ENCODE results near the gene ALPP.
"Not testable (repeated sequence)": the region's sequence is repeated elsewhere in the genome, so short reads cannot be mapped to it uniquely, and the experiment has no call there.

ALPP gene

DNA sequence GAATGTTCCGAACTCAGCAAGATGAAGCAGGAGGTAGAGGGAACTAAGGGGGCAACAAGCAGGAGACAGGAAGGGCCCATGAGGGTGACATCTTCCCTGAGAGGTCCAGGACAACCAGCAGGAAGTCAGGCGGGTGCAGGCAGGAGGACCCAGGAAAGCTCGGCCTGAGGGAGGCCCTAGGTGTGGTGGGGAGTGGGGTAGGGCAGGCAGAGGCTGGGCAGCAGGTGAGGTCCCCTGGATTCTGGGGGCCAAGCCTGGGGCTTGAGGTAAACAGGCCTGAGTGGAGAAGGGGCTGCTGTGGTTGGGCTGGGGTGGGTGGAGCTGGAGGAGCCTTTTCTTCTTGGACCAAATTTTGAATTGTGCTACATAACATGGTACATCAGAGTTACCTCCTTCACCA, 24.0 kb downstream of the ALPP start:
- Histone ChIP-seq H3K4me1 (ENCODE audit: insufficient read depth, low read length, severe bottlenecking) (no peaks in the 10 kb centered on the region), H3K27ac (ENCODE audit: low read depth, low read length, poor library complexity, severe bottlenecking) (no peak overlapping the region), H3K79me2 (ENCODE audit: insufficient read depth, low read length) (no peaks in the 10 kb centered on the region), H3K36me3 (ENCODE audit: insufficient read depth, low read length) (no peaks in the 10 kb centered on the region), H3K27me3 (ENCODE audit: insufficient read depth, low read length) (no peaks in the 10 kb centered on the region), H3K4me2 (ENCODE audit: low read length) (no peak overlapping the region), H3K9me3 (ENCODE audit: low read length) (no peaks in the 10 kb centered on the region), H3K9ac (ENCODE audit: low read length) (no peak overlapping the region), H4K20me1 (ENCODE audit: insufficient read depth, low read length) (no peaks in the 10 kb centered on the region), H2AFZ (ENCODE audit: low read length) (no peak overlapping the region), H3K9me2 (ENCODE audit: low read depth, low read length) (no peaks in the 10 kb centered on the region), H3K4me3 (ENCODE audit: low read depth, low read length, poor library complexity, severe bottlenecking) (no peak overlapping the region), H3F3A (ENCODE audit: insufficient read depth, low read length) (no peaks in the 10 kb centered on the region)
- TF ChIP-seq CTCF (IDR thresholded peaks at IDR 0.05; ENCODE audit: low read length) (no peak), EZH2 (IDR thresholded peaks at IDR 0.05; ENCODE audit: borderline replicate concordance, low read length) (no peak)

- Histone ChIP-seq H3K4me2 (ENCODE audit: low read length) (no peak overlapping the region), H3K79me2 (ENCODE audit: insufficient read depth, low read length) (no peaks in the 10 kb centered on the region), H3K9ac (ENCODE audit: low read length) (no peak overlapping the region), H3F3A (ENCODE audit: insufficient read depth, low read length) (no peaks in the 10 kb centered on the region), H4K20me1 (ENCODE audit: insufficient read depth, low read length) (no peaks in the 10 kb centered on the region), H3K27me3 (ENCODE audit: insufficient read depth, low read length) (no peaks in the 10 kb centered on the region), H3K27ac (ENCODE audit: low read depth, low read length, poor library complexity, severe bottlenecking) (no peak overlapping the region), H3K36me3 (ENCODE audit: insufficient read depth, low read length) (no peaks in the 10 kb centered on the region), H3K9me3 (ENCODE audit: low read length) (no peaks in the 10 kb centered on the region), H3K4me3 (ENCODE audit: low read depth, low read length, poor library complexity, severe bottlenecking) (no peak overlapping the region), H2AFZ (ENCODE audit: low read length) (no peak overlapping the region), H3K4me1 (ENCODE audit: insufficient read depth, low read length, severe bottlenecking) (no peaks in the 10 kb centered on the region), H3K9me2 (ENCODE audit: low read depth, low read length) (no peaks in the 10 kb centered on the region)
- TF ChIP-seq CTCF (IDR thresholded peaks at IDR 0.05; ENCODE audit: low read length) (no peak), EZH2 (IDR thresholded peaks at IDR 0.05; ENCODE audit: borderline replicate concordance, low read length) (no peak)
These were observed 27.5 kb downstream of the ALPP start for GRCh38 chr2:232405943-232406510.

DNA sequence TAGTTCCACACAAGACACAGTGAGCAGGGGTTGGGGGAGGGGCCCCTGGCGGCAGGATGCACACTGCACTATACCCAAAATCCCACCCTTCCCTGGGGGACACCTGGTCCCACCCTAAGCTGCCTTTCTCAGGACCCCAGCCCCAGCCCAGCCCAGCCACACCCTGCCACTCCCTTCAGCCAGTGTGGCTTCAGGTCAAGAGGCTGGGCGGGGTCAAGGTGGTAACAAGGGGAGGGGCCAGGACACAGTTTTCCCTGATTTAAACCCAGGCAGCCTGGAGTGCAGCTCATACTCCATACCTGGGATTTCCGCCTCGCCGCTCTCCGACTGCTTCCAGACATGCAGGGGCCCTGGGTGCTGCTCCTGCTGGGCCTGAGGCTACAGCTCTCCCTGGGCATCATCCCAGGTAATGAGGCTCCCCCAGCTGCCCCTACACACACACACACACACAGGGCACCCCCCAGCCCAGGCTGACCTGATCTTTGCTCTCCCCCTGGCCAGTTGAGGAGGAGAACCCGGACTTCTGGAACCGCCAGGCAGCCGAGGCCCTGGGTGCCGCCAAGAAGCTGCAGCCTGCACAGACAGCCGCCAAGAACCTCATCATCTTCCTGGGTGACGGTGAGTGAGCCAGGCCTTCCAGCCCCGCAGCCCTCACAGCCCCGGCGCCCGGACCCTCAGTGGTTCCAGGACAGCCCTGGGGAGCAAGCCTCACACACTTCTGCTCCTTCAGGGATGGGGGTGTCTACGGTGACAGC, 28.2 kb downstream of the ALPP start, which contains the start of gene ALPG:
Gene ALPG, plus strand, starts transcription at position 289 of the 755 bp plus-strand sequence. Its CDS starts 51 bp downstream, at position 340.
- no peaks in the 10 kb centered on the region for H3K27me3 ChIP-seq (ENCODE audit: insufficient read depth, low read length)
- H3K27ac ChIP-seq (ENCODE audit: low read depth, low read length, poor library complexity, severe bottlenecking), result no peak within 1 kb of the TSS
- no peak for TF ChIP-seq EZH2 (IDR thresholded peaks at IDR 0.05; ENCODE audit: borderline replicate concordance, low read length)
- no peak for TF ChIP-seq CTCF (IDR thresholded peaks at IDR 0.05; ENCODE audit: low read length)
- H3K36me3 ChIP-seq (ENCODE audit: insufficient read depth, low read length), result no peaks in the 10 kb centered on the region
- H3K4me1 ChIP-seq (ENCODE audit: insufficient read depth, low read length, severe bottlenecking), result no peaks in the 10 kb centered on the region
- no peaks in the 10 kb centered on the region for H3K79me2 ChIP-seq (ENCODE audit: insufficient read depth, low read length)
- no peak within 1 kb of the TSS for H2AFZ ChIP-seq (ENCODE audit: low read length)
- no peaks in the 10 kb centered on the region for H4K20me1 ChIP-seq (ENCODE audit: insufficient read depth, low read length)
- no peak within 1 kb of the TSS for H3K9ac ChIP-seq (ENCODE audit: low read length)
- no peak within 1 kb of the TSS for H3K4me3 ChIP-seq (ENCODE audit: low read depth, low read length, poor library complexity, severe bottlenecking)
- H3K9me3 ChIP-seq (ENCODE audit: low read length), result no peaks in the 10 kb centered on the region
- no peak within 1 kb of the TSS for H3K4me2 ChIP-seq (ENCODE audit: low read length)
- no peaks in the 10 kb centered on the region for H3K9me2 ChIP-seq (ENCODE audit: low read depth, low read length)
- H3F3A ChIP-seq (ENCODE audit: insufficient read depth, low read length), result no peaks in the 10 kb centered on the region

DNA sequence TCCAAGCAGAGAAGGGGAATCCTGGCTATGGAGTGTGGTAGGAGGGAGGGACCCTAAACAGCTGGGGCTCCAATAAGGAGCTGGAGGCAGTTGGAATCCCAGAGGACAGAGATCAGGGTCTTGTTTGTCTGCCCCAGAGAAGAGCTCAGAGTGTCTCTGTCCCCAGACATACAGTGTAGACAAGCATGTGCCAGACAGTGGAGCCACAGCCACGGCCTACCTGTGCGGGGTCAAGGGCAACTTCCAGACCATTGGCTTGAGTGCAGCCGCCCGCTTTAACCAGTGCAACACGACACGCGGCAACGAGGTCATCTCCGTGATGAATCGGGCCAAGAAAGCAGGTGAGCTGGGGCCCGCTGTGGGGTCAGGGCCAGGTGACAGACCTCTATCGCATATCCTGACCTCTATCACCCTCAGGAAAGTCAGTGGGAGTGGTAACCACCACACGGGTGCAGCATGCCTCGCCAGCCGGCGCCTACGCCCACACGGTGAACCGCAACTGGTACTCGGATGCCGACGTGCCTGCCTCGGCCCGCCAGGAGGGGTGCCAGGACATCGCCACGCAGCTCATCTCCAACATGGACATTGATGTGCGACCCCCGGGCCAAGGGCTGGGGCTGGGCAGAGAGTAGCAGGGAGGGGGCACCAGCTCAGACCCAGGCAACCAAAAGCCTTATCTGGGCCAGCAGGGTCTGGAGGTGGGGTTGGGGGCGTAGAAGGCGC, 29.0 kb downstream of the ALPP start:
- H3K9me2 ChIP-seq (ENCODE audit: low read depth, low read length); H3K4me1 ChIP-seq (ENCODE audit: insufficient read depth, low read length, severe bottlenecking); H3K9ac ChIP-seq (ENCODE audit: low read length); H3K79me2 ChIP-seq (ENCODE audit: insufficient read depth, low read length); H3F3A ChIP-seq (ENCODE audit: insufficient read depth, low read length); H3K27me3 ChIP-seq (ENCODE audit: insufficient read depth, low read length); H3K4me2 ChIP-seq (ENCODE audit: low read length); H3K36me3 ChIP-seq (ENCODE audit: insufficient read depth, low read length); H3K4me3 ChIP-seq (ENCODE audit: low read depth, low read length, poor library complexity, severe bottlenecking); H2AFZ ChIP-seq (ENCODE audit: low read length); H3K9me3 ChIP-seq (ENCODE audit: low read length); H3K27ac ChIP-seq (ENCODE audit: low read depth, low read length, poor library complexity, severe bottlenecking); H4K20me1 ChIP-seq (ENCODE audit: insufficient read depth, low read length): not testable (repeated sequence)

- H3F3A ChIP-seq (ENCODE audit: insufficient read depth, low read length); H3K4me3 ChIP-seq (ENCODE audit: low read depth, low read length, poor library complexity, severe bottlenecking); H3K4me1 ChIP-seq (ENCODE audit: insufficient read depth, low read length, severe bottlenecking); H3K4me2 ChIP-seq (ENCODE audit: low read length); H3K9ac ChIP-seq (ENCODE audit: low read length); H3K9me3 ChIP-seq (ENCODE audit: low read length); H3K27me3 ChIP-seq (ENCODE audit: insufficient read depth, low read length); H2AFZ ChIP-seq (ENCODE audit: low read length); H3K36me3 ChIP-seq (ENCODE audit: insufficient read depth, low read length); H3K27ac ChIP-seq (ENCODE audit: low read depth, low read length, poor library complexity, severe bottlenecking); H3K9me2 ChIP-seq (ENCODE audit: low read depth, low read length); H3K79me2 ChIP-seq (ENCODE audit: insufficient read depth, low read length); H4K20me1 ChIP-seq (ENCODE audit: insufficient read depth, low read length): not testable (repeated sequence)
These were observed 29.7 kb downstream of the ALPP start for GRCh38 chr2:232408269-232408668.
